ENCODE measurements around the gene ASB4. TPM values are rescaled to one million over a fixed set of nuclear protein-coding genes. Genes with fewer than 3 reads are reported as not detected.
A peak's percentile ranks its signal among the peaks of the same experiment; 100 is the strongest.

Gene ASB4
- total RNA-seq, 4 donors from 2014 or later, result 1.3 TPM; not detected in 3

DNA sequence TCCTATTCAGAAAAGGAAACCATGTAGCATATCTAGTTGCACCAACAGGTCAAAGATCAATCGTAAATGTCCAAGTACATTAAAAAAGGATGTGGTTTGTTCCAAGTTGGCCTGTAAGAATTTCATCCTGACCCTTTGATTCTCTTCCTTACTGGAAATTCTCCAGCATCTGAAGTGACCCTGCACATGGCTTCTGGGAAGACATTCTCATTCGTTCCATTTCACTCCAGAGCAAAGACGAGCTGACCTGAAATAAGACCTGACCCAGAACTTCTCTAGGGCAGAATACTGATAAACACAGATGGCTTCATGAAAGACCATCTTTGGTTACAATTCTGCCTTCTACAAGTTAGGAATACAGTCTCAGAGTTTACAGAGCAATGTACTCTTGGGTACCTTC is 39.8 kb downstream of the ASB4 start:
- H3K4me3 ChIP-seq, result no peak overlapping the region
- no peak for DNase-seq
- no peaks in the 10 kb centered on the region for H3K9me3 ChIP-seq
- no peaks in the 10 kb centered on the region for H3K36me3 ChIP-seq
- peaks cover 0 to 14% (median 0%) of the 10 kb centered on the region in 4 donors for H3K4me1 ChIP-seq
- H3K27me3 ChIP-seq, result no peaks in the 10 kb centered on the region
- no peak for TF ChIP-seq POLR2A (IDR thresholded peaks at IDR 0.05)
- H3K27ac ChIP-seq, result peak overlapping the region in 1 of 4 donors; percentile 7

DNA sequence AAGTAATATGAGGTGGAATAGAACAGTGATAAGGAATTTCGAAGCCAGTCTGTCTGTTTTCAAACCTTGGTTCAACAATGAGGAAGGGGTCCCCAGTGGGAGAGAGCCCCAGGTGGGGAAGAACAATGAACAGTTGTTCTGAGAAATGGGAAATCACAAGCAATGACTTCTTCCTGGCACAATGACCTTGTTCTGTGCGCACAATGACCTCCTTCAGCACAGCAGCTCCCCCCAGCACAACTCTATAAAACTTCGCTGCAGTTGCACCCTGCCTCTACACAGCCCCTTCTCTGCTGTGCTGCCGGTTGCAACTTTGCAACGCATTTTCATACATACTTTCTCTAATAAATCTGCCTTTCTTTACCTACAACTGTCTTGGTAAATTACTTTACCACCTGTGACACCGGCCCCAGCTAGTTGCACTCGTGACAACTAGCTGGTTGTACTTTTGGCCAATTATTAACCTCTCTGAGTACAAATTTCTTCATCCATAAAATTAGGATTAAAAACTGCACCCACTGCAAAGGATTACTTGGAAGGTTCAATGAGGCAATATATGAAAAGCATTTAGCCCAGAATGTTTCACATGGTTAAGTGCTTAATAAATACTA is 40.5 kb downstream of the ASB4 start:
- H3K27ac ChIP-seq, result peak overlapping the region in 1 of 4 donors; percentile 7
- TF ChIP-seq, protein P1, sequence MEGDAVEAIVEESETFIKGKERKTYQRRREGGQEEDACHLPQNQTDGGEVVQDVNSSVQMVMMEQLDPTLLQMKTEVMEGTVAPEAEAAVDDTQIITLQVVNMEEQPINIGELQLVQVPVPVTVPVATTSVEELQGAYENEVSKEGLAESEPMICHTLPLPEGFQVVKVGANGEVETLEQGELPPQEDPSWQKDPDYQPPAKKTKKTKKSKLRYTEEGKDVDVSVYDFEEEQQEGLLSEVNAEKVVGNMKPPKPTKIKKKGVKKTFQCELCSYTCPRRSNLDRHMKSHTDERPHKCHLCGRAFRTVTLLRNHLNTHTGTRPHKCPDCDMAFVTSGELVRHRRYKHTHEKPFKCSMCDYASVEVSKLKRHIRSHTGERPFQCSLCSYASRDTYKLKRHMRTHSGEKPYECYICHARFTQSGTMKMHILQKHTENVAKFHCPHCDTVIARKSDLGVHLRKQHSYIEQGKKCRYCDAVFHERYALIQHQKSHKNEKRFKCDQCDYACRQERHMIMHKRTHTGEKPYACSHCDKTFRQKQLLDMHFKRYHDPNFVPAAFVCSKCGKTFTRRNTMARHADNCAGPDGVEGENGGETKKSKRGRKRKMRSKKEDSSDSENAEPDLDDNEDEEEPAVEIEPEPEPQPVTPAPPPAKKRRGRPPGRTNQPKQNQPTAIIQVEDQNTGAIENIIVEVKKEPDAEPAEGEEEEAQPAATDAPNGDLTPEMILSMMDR (IDR thresholded peaks at IDR 0.05), result no peak
- no peak for TF ChIP-seq POLR2A (IDR thresholded peaks at IDR 0.05)

DNA sequence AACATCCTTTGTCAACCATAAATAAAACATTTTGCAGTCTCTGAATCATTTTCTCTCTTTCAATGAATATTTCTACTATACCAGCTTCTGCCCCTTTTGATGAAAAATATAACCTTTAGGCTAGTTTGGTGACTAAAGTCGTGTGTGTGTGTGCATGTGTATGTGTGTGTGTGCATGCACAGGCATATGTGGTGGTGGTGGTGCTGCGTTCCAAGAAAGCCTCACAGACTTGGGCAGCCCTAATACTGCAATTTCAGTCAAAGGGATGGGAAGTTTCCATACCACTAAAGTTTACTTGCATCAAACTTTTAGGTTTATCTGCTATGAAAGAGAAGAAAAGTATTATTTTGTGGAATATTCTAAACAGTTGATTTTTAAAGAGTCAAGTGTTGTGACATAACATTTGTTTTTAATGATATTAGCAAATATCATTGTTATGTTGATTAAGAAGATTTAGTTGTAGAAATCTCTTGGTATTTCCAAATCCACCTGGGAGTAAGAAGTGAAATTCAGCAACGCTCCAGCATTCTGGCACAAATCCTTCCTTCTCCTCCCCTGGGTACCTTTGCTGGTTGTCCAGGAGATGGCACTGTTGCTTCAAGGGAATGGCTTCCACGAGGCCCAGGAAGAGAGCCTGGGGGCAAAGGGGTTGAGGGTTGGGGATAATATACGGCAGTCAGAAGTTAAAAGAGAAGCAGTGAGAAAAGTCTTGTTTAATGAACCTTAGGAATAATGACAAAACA is 41.5 kb downstream of the ASB4 start:
- peaks cover 0 to 14% (median 0%) of the 10 kb centered on the region in 4 donors for H3K4me1 ChIP-seq
- DNase-seq, result peak in 1 of 3 donors; percentile 71
- no peaks in the 10 kb centered on the region for H3K27me3 ChIP-seq
- H3K4me3 ChIP-seq, result no peak overlapping the region
- TF ChIP-seq, protein P1 (IDR thresholded peaks at IDR 0.05), result peak; percentile 40 to 88 (median 84)
- no peak for TF ChIP-seq POLR2A (IDR thresholded peaks at IDR 0.05)
- H3K27ac ChIP-seq, result no peak overlapping the region
- no peaks in the 10 kb centered on the region for H3K9me3 ChIP-seq
- H3K36me3 ChIP-seq, result no peaks in the 10 kb centered on the region

More for the DNA sequence above, 40.5 kb downstream of the ASB4 start:
- no peaks in the 10 kb centered on the region for H3K27me3 ChIP-seq
- no peaks in the 10 kb centered on the region for H3K36me3 ChIP-seq
- H3K9me3 ChIP-seq, result no peaks in the 10 kb centered on the region
- no peak overlapping the region for H3K4me3 ChIP-seq
- DNase-seq, result no peak
- H3K4me1 ChIP-seq, result peaks cover 0 to 14% (median 0%) of the 10 kb centered on the region in 4 donors

DNA sequence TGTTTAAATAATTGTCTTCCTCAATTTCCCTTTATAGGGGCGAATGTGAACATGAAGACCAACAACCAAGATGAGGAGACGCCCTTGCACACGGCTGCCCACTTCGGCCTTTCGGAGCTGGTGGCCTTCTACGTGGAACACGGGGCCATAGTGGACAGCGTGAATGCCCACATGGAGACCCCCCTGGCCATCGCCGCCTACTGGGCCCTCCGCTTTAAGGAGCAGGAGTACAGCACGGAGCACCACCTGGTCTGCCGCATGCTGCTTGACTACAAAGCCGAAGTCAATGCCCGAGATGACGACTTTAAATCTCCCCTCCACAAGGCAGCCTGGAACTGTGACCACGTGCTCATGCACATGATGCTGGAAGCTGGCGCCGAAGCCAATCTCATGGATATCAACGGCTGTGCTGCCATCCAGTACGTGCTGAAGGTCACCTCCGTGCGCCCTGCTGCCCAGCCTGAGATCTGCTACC is 42.1 kb downstream of the ASB4 start:
- no peak overlapping the region for H3K4me3 ChIP-seq
- DNase-seq, result peak in 1 of 3 donors; percentile 46
- H3K27me3 ChIP-seq, result no peaks in the 10 kb centered on the region
- H3K9me3 ChIP-seq, result no peaks in the 10 kb centered on the region
- H3K4me1 ChIP-seq, result peaks cover 0 to 14% (median 0%) of the 10 kb centered on the region in 4 donors
- H3K27ac ChIP-seq, result no peak overlapping the region
- no peak for TF ChIP-seq POLR2A (IDR thresholded peaks at IDR 0.05)
- TF ChIP-seq, protein P1 (IDR thresholded peaks at IDR 0.05), result no peak
- no peaks in the 10 kb centered on the region for H3K36me3 ChIP-seq

DNA sequence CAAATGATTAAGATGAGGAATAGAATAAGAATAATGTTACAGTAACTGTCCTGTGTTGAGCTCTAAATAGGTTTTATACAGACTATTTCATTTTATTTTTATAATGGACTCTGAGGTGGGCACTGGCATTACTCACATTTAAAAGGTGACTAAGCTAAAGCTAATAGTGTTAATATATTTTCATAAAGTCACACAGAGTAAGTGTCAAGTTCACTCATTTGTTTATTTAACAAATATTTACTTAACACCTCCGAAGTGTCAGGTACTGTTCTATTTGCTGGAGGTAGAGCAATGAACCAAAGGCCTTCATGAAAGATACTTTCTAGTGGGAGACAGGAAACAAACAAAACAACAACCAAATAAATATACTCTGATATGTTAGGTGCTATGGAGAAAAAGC is 44.0 kb downstream of the ASB4 start:
- H3K27me3 ChIP-seq, result no peaks in the 10 kb centered on the region
- no peak overlapping the region for H3K4me3 ChIP-seq
- H3K9me3 ChIP-seq, result no peaks in the 10 kb centered on the region
- no peak for DNase-seq
- no peaks in the 10 kb centered on the region for H3K36me3 ChIP-seq
- no peak for TF ChIP-seq POLR2A (IDR thresholded peaks at IDR 0.05)
- TF ChIP-seq, protein P1 (IDR thresholded peaks at IDR 0.05), result no peak
- no peak overlapping the region for H3K27ac ChIP-seq
- H3K4me1 ChIP-seq, result peaks cover 0 to 14% (median 0%) of the 10 kb centered on the region in 4 donors

DNA sequence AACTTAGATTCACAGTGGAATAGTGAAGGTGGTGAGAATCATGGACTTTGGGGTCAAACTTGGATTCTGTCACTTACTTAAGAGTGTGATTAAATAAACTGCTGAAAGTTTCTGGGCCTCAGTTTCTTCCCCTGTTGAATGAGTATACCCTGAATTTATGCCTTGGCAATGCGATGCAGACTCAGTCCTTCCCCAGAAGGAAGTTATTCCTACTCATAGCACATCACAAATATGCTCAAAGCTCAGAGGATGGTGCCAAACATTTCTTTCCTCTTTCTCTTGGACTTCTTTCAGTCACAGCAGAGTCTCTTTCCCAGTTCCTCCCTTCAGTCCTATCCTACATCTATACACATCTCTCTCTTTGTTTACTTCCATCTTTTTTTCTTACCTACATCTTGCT is 45.1 kb downstream of the ASB4 start:
- Histone ChIP-seq H3K9me3 (no peaks in the 10 kb centered on the region), H3K36me3 (no peaks in the 10 kb centered on the region), H3K27me3 (no peaks in the 10 kb centered on the region), H3K4me1 (peaks cover 0 to 5% (median 0%) of the 10 kb centered on the region in 4 donors), H3K4me3 (no peak overlapping the region), H3K27ac (no peak overlapping the region)
- TF ChIP-seq, protein P1 (IDR thresholded peaks at IDR 0.05), result no peak
- no peak for TF ChIP-seq POLR2A (IDR thresholded peaks at IDR 0.05)
- no peak for DNase-seq
